Vagina (tissue), 2 donors: ENCODE data around the gene CDX1.

Experiments
- POLR2A ChIP-seq, 2 donors: fragments of 450-650 bp; IDR thresholded peaks; one replicate each; pipeline ENCODE4 v1.6.1; 2017; ENCODE audit warnings: antibody characterized with exemption in 2 of 2, mild to moderate bottlenecking in 2 of 2, moderate library complexity in 2 of 2
- POLR2AphosphoS5 ChIP-seq, 2 donors: sonication (generic); formaldehyde crosslinking; IDR thresholded peaks; one replicate each; pipeline ENCODE4 v1.9.0; 2017; ENCODE audit warnings: antibody characterized with exemption in 2 of 2, mild to moderate bottlenecking in 2 of 2, low read depth in 1 of 2; ENCODE audit not compliant: insufficient read depth in 1 of 2
- TF ChIP-seq, protein P1 (sequence below), 3 experiments: fragments of 450-650 bp in 2 of 3; fragments of 200-600 bp in 1 of 3; sonication (generic) in 1 of 3; IDR thresholded peaks; one replicate each; pipeline ENCODE4 v1.5.1; 2017 to 2019; ENCODE audit warnings: antibody characterized with exemption in 3 of 3, mild to moderate bottlenecking in 2 of 3, moderate library complexity in 2 of 3

DNA sequence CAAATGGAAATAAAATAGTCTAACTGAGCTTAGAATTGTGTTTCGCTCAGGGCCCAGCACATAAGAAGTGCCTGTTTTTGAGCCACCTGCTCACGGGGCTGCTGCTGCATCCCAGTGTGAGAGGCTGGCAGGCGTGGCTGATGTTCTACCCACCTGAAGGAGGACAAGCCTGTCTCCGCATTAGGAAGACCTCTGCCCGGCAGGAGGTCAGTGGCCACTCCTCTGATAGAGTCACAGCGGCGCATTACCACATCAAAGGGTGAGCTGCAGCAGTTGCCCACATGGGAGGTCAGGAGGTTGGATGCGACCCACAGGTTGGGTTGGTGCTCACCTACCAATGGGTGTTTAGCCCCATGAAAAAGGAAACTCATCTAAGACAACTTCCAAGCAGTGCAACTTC lies 19.6 kb downstream of the CDX1 start:
- TF ChIP-seq POLR2A (IDR thresholded peaks at IDR 0.05) (no peak), POLR2AphosphoS5 (IDR thresholded peaks at IDR 0.05; ENCODE audit: insufficient read depth in 1 of 2, low read depth in 1 of 2) (no peak)
- TF ChIP-seq, protein P1, sequence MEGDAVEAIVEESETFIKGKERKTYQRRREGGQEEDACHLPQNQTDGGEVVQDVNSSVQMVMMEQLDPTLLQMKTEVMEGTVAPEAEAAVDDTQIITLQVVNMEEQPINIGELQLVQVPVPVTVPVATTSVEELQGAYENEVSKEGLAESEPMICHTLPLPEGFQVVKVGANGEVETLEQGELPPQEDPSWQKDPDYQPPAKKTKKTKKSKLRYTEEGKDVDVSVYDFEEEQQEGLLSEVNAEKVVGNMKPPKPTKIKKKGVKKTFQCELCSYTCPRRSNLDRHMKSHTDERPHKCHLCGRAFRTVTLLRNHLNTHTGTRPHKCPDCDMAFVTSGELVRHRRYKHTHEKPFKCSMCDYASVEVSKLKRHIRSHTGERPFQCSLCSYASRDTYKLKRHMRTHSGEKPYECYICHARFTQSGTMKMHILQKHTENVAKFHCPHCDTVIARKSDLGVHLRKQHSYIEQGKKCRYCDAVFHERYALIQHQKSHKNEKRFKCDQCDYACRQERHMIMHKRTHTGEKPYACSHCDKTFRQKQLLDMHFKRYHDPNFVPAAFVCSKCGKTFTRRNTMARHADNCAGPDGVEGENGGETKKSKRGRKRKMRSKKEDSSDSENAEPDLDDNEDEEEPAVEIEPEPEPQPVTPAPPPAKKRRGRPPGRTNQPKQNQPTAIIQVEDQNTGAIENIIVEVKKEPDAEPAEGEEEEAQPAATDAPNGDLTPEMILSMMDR (IDR thresholded peaks at IDR 0.05) = no peak
